GM10248 (cell line): ENCODE results near the gene CBX7.

Source experiments
- CTCF ChIA-PET: fragments of 300-600 bp; sonication (Branson Sonifier 250); formaldehyde crosslinking; extraction: SDS; loops from one replicate; lab custom pipeline; 2021; ENCODE audit warnings: antibody characterized with exemption; lab: Yijun Ruan, JAX
- POLR2A ChIA-PET: fragments of 350-650 bp; sonication (Branson Sonifier 250); formaldehyde crosslinking; extraction: SDS; loops from one replicate; lab custom pipeline; 2020; ENCODE audit warnings: antibody characterized with exemption; lab: Yijun Ruan, JAX
- DNase-seq: peaks from one replicate; pipeline ENCODE4 v3.0.0; 2012; ENCODE audit errors: extremely low spot score
- TF ChIP-seq, protein P1 (sequence below): IDR thresholded peaks from 2 replicates; pipeline ENCODE4 v1.5.1; 2012; ENCODE audit warnings: mild to moderate bottlenecking, low read depth; ENCODE audit errors: extremely low read depth, missing control alignments, control extremely low read depth

Gene CBX7

DNA sequence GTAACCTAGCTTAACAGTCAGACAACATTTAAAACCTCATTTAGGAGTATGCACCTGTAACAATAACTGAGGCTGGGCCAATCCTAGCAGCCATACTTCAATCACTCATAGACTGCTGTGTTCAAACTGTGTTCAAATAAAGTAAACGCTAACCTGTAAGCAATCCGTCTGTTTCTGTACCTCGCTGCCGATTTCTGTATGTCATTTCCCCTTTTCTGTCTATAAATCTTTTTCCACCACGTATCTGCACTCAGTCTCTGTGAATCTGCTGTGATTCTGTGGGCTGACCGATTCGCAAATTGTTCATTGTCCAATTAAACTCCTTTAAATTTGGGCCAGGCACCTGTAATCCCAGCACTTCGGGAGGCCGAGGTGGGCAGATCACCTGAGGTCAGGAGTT is 43.1 kb downstream of the CBX7 start:
- ChIA-PET CTCF (interaction anchor here (1.4 to 3.0 kb wide), 4 partner anchors 9 to 240 kb away, joined by 3 to 8 read pairs (median 6); no protein-coding TSS in a partner anchor), POLR2A (no interaction called here)
- DNase-seq: no peak
- TF ChIP-seq, protein P1, sequence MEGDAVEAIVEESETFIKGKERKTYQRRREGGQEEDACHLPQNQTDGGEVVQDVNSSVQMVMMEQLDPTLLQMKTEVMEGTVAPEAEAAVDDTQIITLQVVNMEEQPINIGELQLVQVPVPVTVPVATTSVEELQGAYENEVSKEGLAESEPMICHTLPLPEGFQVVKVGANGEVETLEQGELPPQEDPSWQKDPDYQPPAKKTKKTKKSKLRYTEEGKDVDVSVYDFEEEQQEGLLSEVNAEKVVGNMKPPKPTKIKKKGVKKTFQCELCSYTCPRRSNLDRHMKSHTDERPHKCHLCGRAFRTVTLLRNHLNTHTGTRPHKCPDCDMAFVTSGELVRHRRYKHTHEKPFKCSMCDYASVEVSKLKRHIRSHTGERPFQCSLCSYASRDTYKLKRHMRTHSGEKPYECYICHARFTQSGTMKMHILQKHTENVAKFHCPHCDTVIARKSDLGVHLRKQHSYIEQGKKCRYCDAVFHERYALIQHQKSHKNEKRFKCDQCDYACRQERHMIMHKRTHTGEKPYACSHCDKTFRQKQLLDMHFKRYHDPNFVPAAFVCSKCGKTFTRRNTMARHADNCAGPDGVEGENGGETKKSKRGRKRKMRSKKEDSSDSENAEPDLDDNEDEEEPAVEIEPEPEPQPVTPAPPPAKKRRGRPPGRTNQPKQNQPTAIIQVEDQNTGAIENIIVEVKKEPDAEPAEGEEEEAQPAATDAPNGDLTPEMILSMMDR: no peak

DNA sequence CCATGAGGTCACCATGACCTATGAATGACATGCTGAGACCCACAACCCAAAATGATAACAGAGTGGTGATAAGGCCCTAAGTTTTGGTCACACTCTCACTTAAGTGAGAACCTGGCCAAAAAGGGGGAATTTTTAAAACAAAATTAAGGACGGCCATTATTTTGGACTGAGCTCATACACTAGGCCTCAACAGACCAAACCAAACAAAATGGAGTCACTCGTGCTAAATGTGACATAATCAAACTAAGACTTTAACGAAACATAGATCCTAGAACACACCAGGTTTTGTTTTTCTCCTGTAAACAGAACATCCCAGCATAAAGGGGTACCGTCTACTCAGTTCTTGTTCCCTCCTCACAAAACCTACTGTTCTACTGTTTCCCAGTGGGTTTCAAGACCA is 44.0 kb downstream of the CBX7 start:
- TF ChIP-seq, protein P1: no peak
- POLR2A ChIA-PET: no interaction called here
- no peak for DNase-seq
- CTCF ChIA-PET: interaction anchor here (1.4 to 3.0 kb wide), 3 partner anchors 8 to 239 kb away, joined by 3 to 8 read pairs (median 6); no protein-coding TSS in a partner anchor

DNA sequence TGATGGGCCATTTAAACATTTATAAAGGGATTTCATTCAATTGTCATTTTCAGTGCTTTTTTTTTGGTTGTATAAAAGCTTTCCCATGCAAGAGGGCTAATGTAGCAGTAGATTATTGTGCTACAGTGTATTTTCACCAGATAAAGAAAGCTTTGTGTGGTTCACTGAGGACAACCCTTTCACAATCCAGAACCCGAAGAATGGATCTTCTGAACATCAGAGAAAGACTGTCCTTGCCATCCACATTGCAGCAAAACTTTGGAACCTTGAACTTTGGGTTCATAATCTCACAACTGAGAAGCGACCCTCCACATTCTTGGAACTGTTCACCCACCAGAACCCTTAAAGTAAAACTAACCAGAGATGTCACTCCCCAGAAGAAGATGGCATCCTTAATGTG is 46.2 kb downstream of the CBX7 start:
- no peak for DNase-seq
- CTCF ChIA-PET: interaction anchor here (0.9 kb wide), 1 partner anchor 103 kb away, joined by 3 read pairs; no protein-coding TSS in a partner anchor
- POLR2A ChIA-PET: no interaction called here

DNA sequence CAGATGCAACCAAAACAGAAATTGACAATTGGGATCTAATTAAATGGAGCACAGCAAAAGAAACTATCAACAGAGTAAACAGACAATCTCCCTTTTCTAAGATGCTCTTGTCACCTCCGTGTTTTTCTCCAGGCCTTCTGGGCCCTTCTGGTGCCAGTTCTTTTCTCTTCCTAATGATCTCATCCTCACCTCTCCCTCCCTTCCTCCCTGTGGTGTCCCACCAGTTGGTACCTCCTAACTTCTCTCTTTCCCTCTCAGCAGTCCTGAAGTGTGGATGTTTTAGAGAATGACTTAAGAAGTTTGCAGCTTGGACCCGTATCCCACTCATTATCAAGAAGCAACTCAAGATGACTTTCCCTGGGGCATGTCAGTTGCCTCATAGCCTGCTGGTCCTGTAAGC is 49.0 kb downstream of the CBX7 start:
- TF ChIP-seq, protein P1: no peak
- POLR2A ChIA-PET: no interaction called here
- no peak for DNase-seq
- CTCF ChIA-PET: interaction anchor here (0.9 kb wide), 1 partner anchor 11 kb away, joined by 3 read pairs; no protein-coding TSS in a partner anchor

More for the DNA sequence above, 46.2 kb downstream of the CBX7 start:
- TF ChIP-seq, protein P1: no peak

DNA sequence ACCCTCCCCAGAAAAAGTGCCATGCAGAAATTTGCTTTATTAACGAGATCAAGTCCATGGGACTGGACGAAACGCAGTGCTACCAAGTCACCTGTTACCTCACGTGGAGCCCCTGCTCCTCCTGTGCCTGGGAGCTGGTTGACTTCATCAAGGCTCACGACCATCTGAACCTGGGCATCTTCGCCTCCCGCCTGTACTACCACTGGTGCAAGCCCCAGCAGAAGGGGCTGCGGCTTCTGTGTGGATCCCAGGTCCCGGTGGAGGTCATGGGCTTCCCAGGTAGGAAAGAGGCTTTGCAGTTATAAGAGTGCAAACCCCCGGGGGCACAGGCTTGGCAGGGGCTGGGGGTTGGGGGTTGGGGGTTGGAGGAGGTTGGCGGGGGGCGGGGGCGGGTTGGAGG is 51.3 kb downstream of the CBX7 start:
- TF ChIP-seq, protein P1: no peak
- peak; percentile 18 for DNase-seq
- ChIA-PET CTCF (interaction anchor here (1.1 kb wide), 1 partner anchor 232 kb away, joined by 3 read pairs; no protein-coding TSS in a partner anchor), POLR2A (no interaction called here)

DNA sequence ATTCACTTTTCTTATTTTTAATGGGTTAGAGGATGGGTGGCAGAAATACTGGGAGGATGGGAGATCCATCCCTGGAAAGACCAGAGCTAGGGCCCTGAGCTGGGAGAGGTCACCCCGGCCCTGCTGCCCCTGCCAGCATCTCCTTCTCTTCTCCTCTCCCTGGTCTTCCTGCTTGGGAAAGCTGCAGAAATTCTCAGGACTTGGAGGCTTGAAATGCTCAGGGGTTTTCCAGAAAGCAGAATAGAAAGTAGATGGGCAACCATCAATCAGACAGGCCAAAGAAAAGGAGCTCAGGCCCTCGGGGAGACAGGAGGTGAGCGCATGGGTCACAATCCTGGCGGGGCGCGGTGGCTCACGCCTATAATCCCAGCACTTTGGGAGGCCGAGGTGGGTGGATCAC is 53.9 kb downstream of the CBX7 start:
- DNase-seq: peak; percentile 23
- POLR2A ChIA-PET: interaction anchor here (0.6 kb wide), 2 partner anchors 63 to 1032 kb away, joined by 3 to 6 read pairs; no protein-coding TSS in a partner anchor
- TF ChIP-seq, protein P1: no peak
- CTCF ChIA-PET: interaction anchor here (0.9 to 2.3 kb wide), 15 partner anchors 12 to 228 kb away, joined by 3 to 11 read pairs (median 3); no protein-coding TSS in a partner anchor
